ENCODE data around the gene IZUMO2.
"Not testable (repeated sequence)": the region's sequence is repeated elsewhere in the genome, so short reads cannot be mapped to it uniquely, and the experiment has no call there.

Gene IZUMO2

GRCh38 chr19:50171752-50172151 is 8.7 kb upstream of the IZUMO2 start:
- H3K27me3 ChIP-seq, result no peaks in the 10 kb centered on the region
- no peaks in the 10 kb centered on the region for H4K20me1 ChIP-seq
- H3K4me3 ChIP-seq, result no peak overlapping the region
- no peaks in the 10 kb centered on the region for H3K4me1 ChIP-seq
- no peaks in the 10 kb centered on the region for H3K36me3 ChIP-seq
- no peaks in the 10 kb centered on the region for H3K9me3 ChIP-seq
- H3K27ac ChIP-seq, result no peak overlapping the region
- H3K9ac ChIP-seq, result no peak overlapping the region
- TF ChIP-seq Cebpa-rat (IDR thresholded peaks at IDR 0.05), result no peak
- H3K4me2 ChIP-seq, result no peak overlapping the region

- no peak for TF ChIP-seq Cebpa-rat (IDR thresholded peaks at IDR 0.05)
- H3K27ac ChIP-seq, result no peak overlapping the region
- H4K20me1 ChIP-seq, result no peaks in the 10 kb centered on the region
- no peaks in the 10 kb centered on the region for H3K4me1 ChIP-seq
- H3K9me3 ChIP-seq, result no peaks in the 10 kb centered on the region
- H3K4me2 ChIP-seq, result no peak overlapping the region
- H3K4me3 ChIP-seq, result no peak overlapping the region
- H3K36me3 ChIP-seq, result no peaks in the 10 kb centered on the region
- H3K27me3 ChIP-seq, result no peaks in the 10 kb centered on the region
- no peak overlapping the region for H3K9ac ChIP-seq
Observed at GRCh38 chr19:50167314-50167721, 4.2 kb upstream of the IZUMO2 start.

- no peaks in the 10 kb centered on the region for H3K27me3 ChIP-seq
- no peaks in the 10 kb centered on the region for H3K36me3 ChIP-seq
- no peak overlapping the region for H3K9ac ChIP-seq
- no peaks in the 10 kb centered on the region for H3K4me1 ChIP-seq
- H3K9me3 ChIP-seq, result peaks cover 4% of the 10 kb centered on the region; the same call in 1 of the 2 replicates
- no peak overlapping the region for H3K4me3 ChIP-seq
- no peak overlapping the region for H3K4me2 ChIP-seq
- no peaks in the 10 kb centered on the region for H4K20me1 ChIP-seq
- TF ChIP-seq Cebpa-rat (IDR thresholded peaks at IDR 0.05), result no peak
- no peak overlapping the region for H3K27ac ChIP-seq
Observed at GRCh38 chr19:50159078-50159477, 4.0 kb downstream of the IZUMO2 start.

GRCh38 chr19:50158577-50158976 is 4.5 kb downstream of the IZUMO2 start:
- no peak overlapping the region for H3K4me2 ChIP-seq
- H3K4me1 ChIP-seq, result no peaks in the 10 kb centered on the region
- no peaks in the 10 kb centered on the region for H3K36me3 ChIP-seq
- no peak overlapping the region for H3K27ac ChIP-seq
- no peak for TF ChIP-seq Cebpa-rat (IDR thresholded peaks at IDR 0.05)
- H3K9me3 ChIP-seq, result peaks cover 4% of the 10 kb centered on the region; the same call in 1 of the 2 replicates
- H3K4me3 ChIP-seq, result no peak overlapping the region
- H4K20me1 ChIP-seq, result no peaks in the 10 kb centered on the region
- H3K9ac ChIP-seq, result no peak overlapping the region
- H3K27me3 ChIP-seq, result no peaks in the 10 kb centered on the region

- no peak for TF ChIP-seq Cebpa-rat (IDR thresholded peaks at IDR 0.05)
Observed at GRCh38 chr19:50155520-50156109, 7.5 kb downstream of the IZUMO2 start.

GRCh38 chr19:50154529-50154928 is 8.6 kb downstream of the IZUMO2 start:
- TF ChIP-seq Cebpa-rat (IDR thresholded peaks at IDR 0.05), result no peak
- Histone ChIP-seq H3K36me3 (no peaks in the 10 kb centered on the region), H4K20me1 (no peaks in the 10 kb centered on the region), H3K27ac (no peak overlapping the region), H3K4me1 (no peaks in the 10 kb centered on the region), H3K4me3 (no peak overlapping the region), H3K9ac (no peak overlapping the region), H3K4me2 (no peak overlapping the region), H3K27me3 (no peaks in the 10 kb centered on the region), H3K9me3 (peaks cover 4% of the 10 kb centered on the region; the same call in 1 of the 2 replicates)

More at GRCh38 chr19:50155520-50156109, 7.5 kb downstream of the IZUMO2 start:
- no peak overlapping the region for H3K4me3 ChIP-seq
- no peaks in the 10 kb centered on the region for H3K36me3 ChIP-seq
- no peaks in the 10 kb centered on the region for H4K20me1 ChIP-seq
- no peak overlapping the region for H3K4me2 ChIP-seq
- H3K9me3 ChIP-seq, result peaks cover 4% of the 10 kb centered on the region; the same call in 1 of the 2 replicates
- H3K27ac ChIP-seq, result no peak overlapping the region
- H3K9ac ChIP-seq, result no peak overlapping the region
- no peaks in the 10 kb centered on the region for H3K27me3 ChIP-seq
- no peaks in the 10 kb centered on the region for H3K4me1 ChIP-seq

GRCh38 chr19:50152578-50152977 is 10.5 kb downstream of the IZUMO2 start:
- TF ChIP-seq Cebpa-rat (IDR thresholded peaks at IDR 0.05), result no peak

GRCh38 chr19:50148528-50148927 is 14.6 kb downstream of the IZUMO2 start:
- Histone ChIP-seq H3K27ac (no peak overlapping the region), H3K36me3 (no peaks in the 10 kb centered on the region), H3K9me3 (no peaks in the 10 kb centered on the region), H4K20me1 (no peaks in the 10 kb centered on the region), H3K4me1 (no peaks in the 10 kb centered on the region), H3K4me3 (peak overlapping the region; percentile 75), H3K4me2 (0 out of 2 replicates have a peak overlapping the region, but pooled peaks have one; percentile 46), H3K9ac (no peak overlapping the region), H3K27me3 (no peaks in the 10 kb centered on the region)
- no peak for TF ChIP-seq Cebpa-rat (IDR thresholded peaks at IDR 0.05)

More at GRCh38 chr19:50152578-50152977, 10.5 kb downstream of the IZUMO2 start:
- Histone ChIP-seq H3K27ac (no peak overlapping the region), H3K9ac (no peak overlapping the region), H3K4me3 (no peak overlapping the region), H3K9me3 (no peaks in the 10 kb centered on the region), H3K27me3 (no peaks in the 10 kb centered on the region), H3K4me1 (no peaks in the 10 kb centered on the region), H3K4me2 (no peak overlapping the region), H3K36me3 (no peaks in the 10 kb centered on the region), H4K20me1 (no peaks in the 10 kb centered on the region)

- H3K36me3 ChIP-seq, result no peaks in the 10 kb centered on the region
- peak overlapping the region; percentile 46 for H3K4me2 ChIP-seq
- H3K9me3 ChIP-seq, result no peaks in the 10 kb centered on the region
- peak overlapping the region; percentile 71 for H3K27ac ChIP-seq
- peak overlapping the region; percentile 75 for H3K4me3 ChIP-seq
- H3K27me3 ChIP-seq, result no peaks in the 10 kb centered on the region
- no peaks in the 10 kb centered on the region for H4K20me1 ChIP-seq
- no peak for TF ChIP-seq Cebpa-rat (IDR thresholded peaks at IDR 0.05)
- H3K4me1 ChIP-seq, result no peaks in the 10 kb centered on the region
- H3K9ac ChIP-seq, result peak overlapping the region; percentile 76
Observed at GRCh38 chr19:50147462-50148423, 15.3 kb downstream of the IZUMO2 start.

GRCh38 chr19:50141921-50142320 is 21.2 kb downstream of the IZUMO2 start:
- not testable (repeated sequence) for H3K4me1 ChIP-seq, H3K4me2 ChIP-seq, H3K9me3 ChIP-seq, H3K27ac ChIP-seq, H3K9ac ChIP-seq, H3K36me3 ChIP-seq, H4K20me1 ChIP-seq, H3K4me3 ChIP-seq, H3K27me3 ChIP-seq

- H3K27me3 ChIP-seq, H3K36me3 ChIP-seq, H3K4me3 ChIP-seq, H3K9me3 ChIP-seq, H3K9ac ChIP-seq, H3K4me2 ChIP-seq, H4K20me1 ChIP-seq, H3K4me1 ChIP-seq, H3K27ac ChIP-seq: not testable (repeated sequence)
Observed at GRCh38 chr19:50140118-50140845, 22.8 kb downstream of the IZUMO2 start.

GRCh38 chr19:50136603-50137365 is 26.3 kb downstream of the IZUMO2 start:
- H3K4me1 ChIP-seq, H3K27me3 ChIP-seq, H3K4me3 ChIP-seq, H3K27ac ChIP-seq, H3K36me3 ChIP-seq, H4K20me1 ChIP-seq, H3K9me3 ChIP-seq, H3K9ac ChIP-seq: not testable (repeated sequence)
- H3K4me2 ChIP-seq, result peak overlapping the region; percentile 45; the same call in 1 of the 2 replicates
